ENCODE results near the gene VRTN.

The VRTN gene

DNA sequence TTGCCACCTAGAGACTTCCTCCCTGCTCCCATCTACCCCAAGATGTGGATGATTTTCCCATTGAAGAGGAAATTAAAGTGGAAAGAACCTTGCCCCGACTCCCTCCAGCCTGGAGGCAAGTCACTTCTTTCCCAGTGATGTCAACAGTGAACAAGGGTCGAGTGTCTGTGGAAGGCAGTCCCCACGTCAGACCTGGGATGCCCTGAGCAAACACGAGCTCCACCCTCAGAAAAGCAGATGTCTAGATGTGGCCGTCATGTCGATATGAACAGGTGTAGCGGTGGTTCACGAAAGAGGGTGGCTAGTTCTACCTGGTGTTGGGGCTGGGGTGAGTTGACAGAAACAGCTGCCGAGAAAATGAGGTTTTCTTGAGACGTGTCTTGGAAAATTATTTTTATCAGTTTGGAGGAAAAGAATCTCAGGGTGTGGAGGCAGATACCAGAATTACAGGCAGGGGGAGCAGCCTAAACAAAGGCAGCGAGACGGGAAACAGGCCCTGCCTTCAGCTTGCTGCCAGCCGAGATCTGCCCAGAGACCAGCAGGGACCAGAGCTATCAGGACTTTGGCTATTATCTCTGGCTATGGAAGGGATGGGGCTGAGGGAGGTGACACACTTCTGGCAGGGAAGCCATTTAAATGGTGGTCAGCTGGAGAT, 51.9 kb downstream of the VRTN start:
- DNase-seq, result no peak

DNA sequence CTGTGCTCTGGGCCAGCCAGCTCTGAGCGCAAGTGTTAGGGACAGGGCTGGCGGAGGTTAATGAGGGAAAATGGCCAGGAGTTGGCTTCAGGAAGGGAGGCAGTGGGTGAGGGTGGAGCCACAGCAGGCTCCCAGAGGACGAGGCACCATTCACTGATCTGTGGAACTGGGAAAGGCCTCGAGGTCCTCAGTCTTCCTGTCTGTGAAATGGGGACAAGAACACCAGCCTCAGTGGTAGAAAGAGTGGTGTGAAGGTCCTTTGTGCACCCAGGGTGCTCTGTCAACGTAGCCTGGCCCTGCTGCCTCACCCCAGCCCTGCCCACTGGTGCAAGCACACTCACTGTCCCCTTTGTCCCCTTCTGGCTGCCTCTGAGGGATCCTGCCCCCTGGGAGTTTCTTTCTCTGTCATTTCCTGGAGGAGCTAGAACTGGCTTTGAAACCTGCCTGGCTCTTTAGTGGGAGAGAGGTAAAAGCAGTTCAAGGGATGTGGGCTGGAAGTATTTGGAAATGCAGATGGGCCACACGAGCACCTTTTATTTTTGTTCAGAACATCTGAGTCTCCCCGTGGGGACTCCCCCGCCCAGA, 52.7 kb downstream of the VRTN start:
- DNase-seq, result no peak

DNA sequence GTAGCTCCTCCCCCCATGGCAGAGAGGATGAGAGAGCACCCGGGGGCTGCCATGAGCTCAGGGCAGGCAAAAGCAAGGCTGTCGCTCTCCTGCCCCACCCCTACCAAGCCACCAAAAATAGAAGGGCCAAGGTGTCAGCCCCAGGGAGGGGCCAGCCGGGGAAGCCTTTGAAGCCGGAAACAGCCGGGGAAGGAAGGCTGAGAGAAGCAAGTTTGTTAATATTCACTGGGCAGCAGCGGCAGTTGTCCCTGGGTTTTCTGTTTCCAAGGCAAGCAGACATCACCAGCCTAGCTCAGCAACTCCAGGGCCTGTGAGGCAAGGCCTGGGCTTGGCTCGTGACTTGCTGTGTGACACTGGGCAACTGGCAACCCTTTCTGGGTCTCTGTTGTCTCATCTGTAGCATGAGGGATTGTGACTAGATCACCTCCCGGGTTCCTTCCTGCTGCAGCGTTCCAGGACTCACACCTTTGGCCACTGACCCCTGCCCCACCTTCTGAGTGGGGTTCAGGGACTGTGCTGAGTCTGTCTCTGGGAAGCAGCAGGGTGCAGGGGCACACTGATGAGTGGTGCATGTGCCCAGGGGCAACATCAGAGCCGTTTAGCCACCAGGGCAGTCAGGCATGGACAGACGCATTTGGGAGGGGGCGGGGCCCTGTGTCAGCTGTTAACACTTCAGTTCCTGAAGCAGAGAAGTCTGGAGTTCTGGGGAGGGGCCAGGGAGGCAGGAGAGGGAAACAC, 53.4 kb downstream of the VRTN start:
- DNase-seq, result no peak

DNA sequence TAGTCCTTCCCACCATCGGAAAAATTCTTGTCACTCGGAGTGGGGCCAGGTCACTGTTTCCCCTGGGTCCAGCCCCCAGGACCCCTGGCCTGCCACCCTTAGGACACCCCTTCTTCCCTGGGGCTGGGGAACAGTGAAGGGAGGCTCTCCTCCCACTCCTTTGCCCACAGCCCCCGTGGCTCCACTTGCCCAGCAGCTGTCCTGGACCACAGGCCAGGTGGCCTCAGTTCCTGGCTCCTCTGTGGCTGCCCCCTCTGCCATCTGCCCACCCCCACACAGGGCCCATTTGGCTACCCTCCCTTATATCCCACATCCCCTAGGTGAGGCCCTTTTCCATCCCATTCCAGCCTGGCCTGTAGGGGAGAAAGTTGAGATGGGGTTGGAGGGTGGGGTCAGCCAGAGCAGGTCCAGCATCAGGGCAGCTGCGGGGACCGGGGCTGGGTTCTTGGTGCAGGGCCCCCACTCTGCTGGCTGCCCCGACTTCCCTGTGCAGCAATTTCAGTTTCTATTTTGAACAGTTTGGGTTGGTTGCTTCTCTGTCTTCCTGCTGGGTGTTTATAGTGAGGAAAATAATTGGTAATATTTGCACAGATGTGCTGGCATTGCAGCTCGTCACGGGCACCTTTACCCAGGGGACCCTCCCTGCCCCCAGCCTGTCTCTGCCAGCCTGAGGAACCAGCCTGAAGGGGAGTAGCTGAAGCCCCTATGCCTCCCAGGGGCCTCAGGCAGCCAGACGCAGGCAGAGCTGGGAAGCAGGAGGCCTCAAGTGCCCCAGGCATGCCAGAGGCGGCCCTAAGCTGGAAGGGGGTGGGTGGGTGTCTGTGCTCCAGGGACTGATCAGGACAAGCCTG, 54.4 kb downstream of the VRTN start:
- DNase-seq, result no peak

DNA sequence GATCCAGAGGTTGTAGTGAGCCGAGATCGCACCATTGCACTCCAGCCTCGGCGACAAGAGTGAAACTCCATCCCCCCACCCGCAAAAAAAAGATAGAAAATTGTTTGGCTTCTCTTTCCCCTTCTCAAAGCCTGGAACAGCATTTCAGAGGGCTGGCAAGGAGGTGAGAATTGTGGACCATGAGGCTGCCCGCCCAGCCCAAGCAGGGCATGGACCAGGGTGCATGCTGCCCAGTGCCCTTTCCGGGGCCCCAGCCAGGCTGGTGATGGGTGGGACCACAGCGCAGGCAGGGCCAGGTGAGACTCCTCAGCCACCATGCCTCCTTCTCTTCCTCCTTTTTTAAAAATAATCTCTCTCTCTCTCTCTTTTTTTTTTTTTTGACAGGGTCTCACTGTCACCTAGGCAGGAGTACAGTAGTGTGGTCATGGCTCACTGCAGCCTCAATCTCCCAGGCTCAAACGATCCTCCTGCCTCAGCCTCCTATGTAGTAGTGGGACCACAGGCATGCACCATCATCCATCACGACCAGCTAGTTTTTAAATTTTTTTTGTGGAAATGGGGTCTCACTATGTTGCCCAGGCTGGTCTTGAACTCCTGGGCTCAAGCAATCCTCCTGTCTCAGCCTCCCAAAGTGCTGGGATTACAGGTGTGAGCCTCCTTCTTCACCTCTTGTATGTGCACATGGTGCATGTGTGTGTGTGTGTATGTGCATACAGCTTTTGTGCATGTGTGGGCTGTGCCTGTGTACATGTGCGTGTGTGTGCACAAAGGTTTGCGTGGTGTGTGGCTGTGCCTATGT, 55.5 kb downstream of the VRTN start:
- no peak for DNase-seq

DNA sequence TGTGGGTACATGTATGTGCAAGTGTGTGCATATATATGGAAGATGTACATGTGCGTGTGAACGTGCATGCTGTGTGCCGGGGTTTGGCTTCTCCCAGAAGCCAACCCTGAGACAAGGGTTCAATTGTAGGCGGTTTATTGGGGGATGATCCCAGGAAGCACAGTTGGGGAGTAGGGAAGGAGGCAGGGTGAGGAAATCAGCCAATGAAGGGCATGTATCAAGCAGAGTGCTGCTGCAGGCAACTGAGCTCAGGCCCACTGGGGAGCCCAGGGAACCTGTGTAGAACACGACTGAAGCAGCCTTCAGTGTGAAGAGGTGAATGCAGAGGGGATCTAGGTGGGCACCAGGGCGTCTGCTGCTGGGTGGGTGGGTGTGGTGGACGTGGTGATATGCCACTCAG, 56.2 kb downstream of the VRTN start:
- DNase-seq, result no peak

DNA sequence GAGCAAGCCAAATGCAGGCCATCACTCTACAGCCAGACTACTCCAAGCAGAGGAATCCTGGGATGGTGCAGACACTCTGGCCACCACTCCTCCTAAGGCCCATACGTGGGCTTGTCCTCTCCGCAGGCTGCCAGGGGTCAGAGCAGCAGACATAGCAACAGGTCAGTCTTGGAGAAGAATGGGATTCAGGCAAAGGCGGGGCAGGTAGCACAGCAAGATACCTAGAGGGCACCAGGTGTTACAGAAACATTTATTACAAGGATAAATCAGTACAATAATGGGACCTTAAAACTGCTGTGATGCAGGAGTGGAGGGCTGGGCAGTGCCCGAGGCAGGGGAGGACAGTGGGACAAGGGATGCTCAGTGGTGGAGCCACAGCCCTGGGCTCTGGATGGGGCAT, 57.4 kb downstream of the VRTN start:
- no peak for DNase-seq

DNA sequence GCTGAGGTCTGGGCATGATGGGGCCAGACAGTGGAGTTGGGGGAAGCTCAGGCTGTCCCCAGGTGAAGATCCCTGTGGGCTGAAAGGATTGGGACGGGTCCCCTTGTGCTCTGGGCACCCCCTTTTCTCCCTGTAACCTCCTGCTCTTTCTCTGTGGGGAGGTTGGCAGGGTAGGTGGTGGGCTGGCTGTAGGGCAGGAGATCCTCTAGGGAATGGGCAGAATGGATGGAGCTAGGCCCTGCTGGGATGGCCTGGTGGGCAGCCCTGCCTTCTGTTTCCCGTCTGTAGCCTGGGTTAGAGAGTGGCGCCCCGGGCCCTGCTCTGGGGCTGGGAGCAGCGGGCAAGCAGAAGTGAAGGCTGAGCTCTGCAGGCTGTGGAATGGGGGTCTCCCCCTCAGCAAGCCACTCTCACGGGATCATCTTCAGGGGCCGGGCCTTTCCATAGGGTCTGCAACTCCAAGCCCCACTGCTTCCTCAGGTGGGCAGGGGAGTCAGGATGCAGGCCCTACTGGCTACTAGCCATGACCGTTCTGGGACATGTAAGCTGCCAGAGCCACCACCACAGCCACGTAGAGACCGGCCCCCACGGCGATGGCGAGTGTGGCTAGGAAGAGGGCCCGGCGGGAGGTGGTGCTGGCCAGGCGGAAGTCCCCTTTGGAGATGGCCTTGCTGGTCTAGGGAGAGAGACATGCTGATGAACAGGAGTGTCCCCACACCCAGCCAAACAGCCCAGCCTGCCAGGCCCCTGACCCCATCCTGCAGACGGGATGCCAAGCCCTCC, 58.9 kb downstream of the VRTN start:
- no peak for DNase-seq

DNA sequence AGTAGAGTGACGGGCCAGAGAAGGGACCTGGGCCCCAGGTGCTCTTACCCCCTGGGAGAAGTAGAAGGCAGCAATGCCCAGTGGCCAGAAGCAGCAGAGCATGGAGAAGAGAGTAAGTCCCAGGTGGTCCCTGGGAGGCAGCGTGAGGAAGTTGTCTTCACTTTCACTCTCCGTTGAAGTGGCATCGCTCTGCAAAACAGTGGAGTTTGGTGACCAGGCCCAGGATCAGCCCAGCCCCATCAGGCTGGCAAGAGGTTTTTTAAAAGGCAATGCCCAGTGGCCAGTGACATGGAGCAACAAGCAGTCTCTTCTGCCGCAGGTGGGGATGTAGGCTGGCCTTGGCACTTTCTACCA, 59.5 kb downstream of the VRTN start:
- no peak for DNase-seq

DNA sequence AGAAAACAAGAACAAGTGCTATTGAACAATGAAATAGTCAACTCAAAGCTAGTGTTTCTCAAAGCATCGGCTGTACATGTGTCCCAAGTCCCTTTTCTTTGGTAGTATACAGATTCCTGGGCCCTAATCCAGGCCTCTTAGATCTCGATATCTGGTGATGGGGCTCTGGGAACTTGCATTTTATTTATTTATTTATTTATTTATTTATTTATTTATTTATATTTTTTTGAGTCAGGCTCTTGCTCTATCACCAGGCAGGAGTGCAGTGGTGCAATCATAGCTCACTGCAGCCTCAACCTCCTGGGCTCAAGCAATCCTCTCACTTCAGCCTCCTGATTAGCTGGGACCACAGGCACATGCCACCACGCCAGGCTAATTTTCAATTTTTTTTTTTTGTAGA, 60.6 kb downstream of the VRTN start:
- DNase-seq, result no peak

DNA sequence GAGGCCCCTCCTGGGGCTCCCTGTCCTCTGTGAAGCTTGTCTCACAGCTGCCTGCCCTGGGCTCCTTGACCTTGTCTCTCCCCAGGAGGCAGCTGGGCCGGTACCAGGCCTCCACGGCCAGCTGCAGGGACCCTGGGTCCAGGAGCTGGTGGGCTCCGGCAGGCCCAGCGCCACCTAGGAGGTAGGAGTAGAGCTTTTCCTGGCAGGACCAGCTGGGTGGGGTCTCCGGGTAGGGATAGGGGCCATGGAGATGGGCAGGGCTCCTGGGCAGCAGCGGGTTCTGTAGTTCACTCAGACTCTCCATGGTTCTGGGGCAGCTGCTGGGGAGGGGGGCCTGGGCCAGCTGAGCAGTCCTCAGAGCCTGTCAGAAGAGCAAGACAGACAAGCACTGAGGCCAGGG, 61.2 kb downstream of the VRTN start:
- no peak for DNase-seq
